HG02981 (cell line): Measurements from ENCODE around the gene MAD1L1.

Experiments
- ATAC-seq: cut with Tn5 transposase; IDR thresholded peaks from one replicate; pipeline ENCODE4 v1.9.1; 2021; ENCODE audit warnings: mild to moderate bottlenecking, moderate library complexity; ENCODE audit not compliant: unreplicated experiment

Gene MAD1L1

DNA sequence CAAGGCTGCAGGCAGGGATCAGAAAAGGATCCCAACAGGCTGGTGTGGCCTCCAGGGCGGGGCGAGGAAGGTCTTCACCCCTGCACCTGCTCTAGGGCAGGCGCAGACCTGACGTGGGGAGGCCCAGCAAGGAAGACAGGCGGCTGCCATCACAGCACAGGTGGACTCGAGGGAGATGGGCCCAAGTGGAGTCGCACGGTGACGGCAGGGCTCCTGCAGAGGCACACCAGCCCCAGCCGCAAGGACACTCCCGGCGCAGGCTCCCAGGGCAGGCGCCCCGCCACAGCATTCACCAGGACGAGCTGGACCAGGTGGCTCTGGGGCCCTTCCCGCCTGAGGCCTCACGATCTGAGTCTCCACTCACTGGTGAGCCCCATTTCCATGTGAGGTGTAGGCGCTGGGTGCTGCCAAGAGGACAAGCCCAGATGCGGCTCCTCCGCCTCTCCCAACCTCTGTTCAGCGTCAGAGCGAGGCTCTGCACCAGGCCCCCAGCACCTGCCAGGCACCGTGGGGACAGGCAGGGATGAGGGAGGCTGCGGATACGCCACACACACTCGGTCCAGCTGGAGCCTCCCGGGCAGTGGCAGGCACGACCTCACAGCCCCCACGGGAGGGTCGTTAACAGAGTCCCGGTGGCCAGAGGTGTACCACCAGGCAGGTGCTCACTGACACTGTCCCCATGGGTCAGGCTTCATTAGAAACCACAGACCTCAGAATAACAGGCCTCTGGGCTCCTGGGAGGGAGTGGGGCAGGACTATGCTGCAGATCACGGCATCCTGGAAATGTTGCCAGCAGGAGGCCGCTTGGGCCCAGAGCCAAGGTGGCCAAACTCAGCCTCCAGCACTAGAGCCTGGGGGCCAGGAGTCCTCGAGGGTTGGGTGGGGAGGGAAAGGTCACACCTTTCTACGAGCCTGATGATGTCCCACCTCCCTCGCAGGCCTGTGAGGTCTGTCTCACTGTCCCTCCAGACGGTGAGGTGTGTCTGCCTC, 111.6 kb downstream of the MAD1L1 start:
- ATAC-seq = no peak

DNA sequence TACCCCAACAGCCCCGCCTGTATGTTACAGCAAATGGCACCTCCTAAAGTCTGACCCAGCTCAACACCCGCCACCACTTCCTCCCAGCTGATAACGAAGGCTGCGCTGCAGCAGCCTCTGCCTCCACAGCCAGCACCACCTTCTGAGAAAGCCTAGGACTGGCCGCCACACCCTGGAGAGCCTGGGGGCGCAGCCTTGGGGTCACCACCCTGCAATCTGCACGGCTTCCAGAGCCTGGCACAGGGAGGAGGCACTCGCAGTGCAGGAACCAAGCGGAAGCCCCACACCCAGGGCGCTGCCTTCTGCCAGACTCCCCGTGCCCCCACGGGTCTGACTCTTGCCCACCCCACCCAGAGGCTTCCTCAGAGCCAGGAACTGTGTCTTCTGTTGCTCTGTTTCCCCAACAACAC, 112.5 kb downstream of the MAD1L1 start:
- ATAC-seq = no peak

DNA sequence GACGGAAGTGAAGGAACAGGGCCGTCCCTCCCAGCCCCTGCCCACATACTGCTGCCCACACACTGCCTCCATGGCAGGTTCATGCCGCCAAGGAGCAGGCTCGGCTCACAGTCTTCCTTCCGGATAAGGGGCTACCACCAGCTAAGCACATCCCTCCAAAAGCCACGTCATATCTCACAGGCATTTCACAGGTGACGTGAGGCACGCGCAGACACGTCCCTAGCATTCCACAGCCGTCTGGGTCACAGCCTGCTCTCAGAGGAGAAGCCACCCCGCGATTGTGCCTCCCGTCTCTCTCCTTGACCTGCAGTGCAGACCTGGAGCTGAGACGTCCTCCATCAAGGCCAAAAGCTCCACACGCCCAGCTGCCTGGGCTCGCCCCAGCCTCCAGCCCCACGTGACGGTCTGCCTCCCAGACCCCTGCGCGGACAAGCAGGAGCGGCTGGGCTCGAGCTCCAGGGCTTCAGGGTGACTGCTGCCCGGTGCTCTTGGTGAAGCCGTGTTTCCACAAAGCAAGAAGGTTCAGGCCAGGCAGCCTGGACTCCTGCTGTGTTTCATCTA, 114.0 kb downstream of the MAD1L1 start:
- no peak for ATAC-seq

DNA sequence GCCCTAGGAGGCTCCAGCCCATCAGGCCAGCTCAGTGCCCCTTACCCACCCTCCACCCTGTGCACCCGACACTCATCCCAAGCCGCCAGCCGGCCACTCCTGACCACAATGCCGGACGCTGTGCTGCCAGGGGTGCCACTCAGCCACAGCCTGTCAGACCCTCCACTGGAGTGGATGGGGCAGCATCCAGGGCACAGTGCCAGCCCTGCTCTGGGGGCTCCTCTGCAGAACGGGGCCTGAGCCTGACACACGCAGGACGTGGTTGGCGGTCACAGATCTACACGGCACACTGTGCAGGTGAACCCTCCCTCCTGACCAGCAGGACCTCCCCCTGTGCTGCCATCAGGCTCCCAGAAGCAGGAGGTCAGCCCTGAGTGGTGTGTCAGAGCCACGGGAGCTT, 114.7 kb downstream of the MAD1L1 start:
- no peak for ATAC-seq

DNA sequence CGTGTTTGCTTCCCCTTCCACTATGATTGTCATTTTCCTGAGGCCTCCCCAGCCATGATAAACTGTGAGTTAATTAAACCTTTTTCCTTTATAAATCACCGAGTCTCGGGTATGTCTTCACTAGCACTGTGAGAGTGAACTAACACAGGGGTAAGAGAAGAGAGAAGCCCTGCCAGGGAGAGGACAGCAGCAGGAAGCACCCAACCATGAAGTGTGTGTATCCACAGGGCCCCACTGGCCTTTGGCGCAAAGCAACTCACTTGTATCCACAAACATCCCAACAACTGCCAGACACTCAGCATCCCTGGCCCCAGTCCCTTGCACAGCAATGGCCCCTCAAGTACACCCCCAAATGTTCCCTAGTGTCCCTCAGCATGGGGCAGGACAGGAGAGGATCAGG, 115.1 kb downstream of the MAD1L1 start:
- ATAC-seq = no peak

DNA sequence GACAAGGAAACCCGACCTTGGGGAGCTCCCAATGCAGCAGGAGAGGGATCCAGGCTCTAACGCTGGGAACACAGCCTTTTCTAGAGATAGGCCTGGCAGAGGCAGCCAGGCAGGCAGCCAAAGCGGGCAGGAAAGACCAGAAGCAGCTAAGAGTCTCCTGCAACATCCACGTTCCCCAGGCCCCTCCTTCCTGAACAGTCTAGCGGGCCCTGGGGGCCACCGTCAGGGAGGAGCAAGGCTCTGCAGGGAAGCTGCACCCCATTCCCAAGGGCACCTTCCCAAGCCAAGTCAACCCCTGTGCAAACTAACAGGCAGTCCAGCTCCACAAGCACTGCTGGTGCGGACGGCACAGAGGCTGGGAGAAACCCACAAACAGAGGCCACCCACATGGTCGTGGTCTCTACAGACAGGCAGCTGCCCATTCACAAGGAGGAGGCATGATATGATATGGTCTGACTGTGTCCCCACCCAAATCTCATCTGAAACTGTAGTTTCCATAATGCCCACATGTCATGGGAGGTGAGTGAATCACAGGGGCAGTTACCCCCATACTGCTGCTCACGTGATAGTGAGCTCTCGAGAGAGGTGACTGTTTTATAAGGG, 115.7 kb downstream of the MAD1L1 start:
- ATAC-seq = no peak

DNA sequence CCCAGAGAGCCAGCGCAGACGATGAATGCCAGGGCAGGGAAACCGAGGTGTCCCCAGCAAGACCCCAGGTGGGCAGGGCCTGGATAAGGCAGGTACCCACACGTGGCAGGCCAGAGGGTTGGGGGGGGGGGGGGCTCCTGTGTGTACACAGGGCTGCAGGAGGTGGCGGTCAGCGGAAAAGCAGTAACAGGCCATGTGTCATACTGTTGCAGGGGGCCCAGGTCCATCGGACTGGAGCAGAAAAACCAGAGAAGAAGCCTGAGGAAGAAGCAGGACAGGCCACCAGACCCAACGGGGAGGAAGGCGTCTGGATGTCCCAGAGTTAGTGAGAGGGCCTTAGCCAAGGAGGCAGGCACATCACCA, 116.3 kb downstream of the MAD1L1 start:
- ATAC-seq = no peak

DNA sequence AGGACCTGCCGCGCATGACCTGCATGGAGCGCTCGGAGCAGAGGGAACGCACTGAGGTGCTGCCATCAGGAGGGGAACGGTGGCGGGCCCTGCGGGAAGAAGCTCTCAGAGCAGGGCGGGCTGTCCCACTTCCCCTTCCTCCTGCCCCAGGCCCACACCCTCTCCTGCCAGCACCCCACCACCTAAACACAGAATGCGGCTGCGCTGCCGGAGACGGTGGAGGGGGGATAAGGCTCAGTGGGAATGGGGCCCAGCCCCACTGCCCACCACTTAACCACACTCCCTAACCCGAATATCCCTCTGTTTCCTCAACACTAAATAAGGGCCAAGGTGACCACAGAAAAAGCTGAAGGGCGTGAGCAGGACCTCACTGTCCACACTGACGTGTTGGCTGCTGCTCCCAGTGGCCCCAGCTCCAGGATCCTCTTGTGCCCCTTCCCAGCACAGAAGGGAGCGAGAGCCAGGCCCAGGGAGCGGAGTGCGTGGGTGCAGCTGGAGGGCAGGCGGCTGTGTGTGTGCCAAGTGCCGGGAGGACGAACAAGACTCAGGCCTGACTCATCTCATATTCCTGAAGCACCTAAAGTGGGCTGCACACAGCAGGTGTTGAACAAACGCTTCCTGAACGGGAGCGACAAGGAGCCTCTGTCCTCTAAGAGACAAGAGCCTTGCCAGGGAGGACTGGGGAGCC, 116.8 kb downstream of the MAD1L1 start:
- ATAC-seq = no peak

DNA sequence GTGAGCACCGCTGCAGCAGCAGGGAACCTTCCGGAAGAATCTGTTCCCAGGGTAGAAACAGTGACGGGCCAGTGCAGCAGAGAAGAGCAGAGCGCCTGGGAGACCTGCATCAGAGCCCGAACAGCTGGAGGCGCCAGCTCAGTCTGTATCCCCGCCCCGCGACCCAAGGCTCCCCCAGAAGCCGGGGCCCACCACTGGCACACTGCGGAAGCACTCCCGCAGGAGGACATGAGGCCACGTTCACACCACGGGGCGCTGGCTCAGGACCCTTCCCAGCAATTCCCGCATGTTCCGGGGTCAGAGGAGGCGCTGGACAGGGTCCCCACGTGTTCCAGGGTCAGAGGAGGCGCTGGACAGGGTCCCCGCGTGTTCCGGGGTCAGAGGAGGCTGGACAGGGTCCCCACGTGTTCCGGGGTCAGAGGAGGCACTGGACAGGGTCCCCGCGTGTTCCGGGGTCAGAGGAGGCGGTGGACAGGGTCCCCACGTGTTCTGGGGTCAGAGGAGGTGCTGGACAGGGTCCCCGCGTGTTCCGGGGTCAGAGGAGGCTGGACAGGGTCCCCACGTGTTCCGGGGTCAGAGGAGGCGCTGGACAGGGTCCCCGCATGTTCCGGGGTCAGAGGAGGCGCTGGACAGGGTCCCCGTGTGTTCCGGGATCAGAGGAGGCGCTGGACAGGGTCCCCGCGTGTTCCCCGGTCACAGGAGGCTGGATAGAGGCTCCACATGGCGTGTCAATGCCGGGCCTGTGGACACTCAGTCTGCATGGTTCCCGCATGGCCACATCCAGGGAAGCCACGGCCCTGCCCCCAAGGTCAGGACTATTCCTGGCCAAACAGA, 117.6 kb downstream of the MAD1L1 start:
- no peak for ATAC-seq

DNA sequence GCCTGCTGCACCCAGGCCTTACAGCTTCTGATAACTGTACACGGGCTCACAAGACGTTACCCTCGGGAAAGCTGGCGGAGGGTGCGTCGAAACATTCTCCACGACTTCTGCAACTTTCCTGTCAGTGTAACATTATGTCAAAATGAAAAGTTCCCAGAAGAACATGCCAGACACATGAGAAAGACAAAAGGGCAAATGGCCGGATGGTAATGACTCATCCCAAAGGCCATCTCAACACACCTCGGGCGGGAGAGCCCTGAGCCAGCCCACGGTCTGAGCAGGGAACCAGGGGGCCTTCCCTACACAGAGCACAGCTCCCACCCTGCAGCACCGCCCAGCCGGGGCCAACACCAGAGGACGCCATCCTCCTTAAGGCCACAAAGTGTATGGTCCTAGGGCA, 118.7 kb downstream of the MAD1L1 start:
- ATAC-seq = no peak

DNA sequence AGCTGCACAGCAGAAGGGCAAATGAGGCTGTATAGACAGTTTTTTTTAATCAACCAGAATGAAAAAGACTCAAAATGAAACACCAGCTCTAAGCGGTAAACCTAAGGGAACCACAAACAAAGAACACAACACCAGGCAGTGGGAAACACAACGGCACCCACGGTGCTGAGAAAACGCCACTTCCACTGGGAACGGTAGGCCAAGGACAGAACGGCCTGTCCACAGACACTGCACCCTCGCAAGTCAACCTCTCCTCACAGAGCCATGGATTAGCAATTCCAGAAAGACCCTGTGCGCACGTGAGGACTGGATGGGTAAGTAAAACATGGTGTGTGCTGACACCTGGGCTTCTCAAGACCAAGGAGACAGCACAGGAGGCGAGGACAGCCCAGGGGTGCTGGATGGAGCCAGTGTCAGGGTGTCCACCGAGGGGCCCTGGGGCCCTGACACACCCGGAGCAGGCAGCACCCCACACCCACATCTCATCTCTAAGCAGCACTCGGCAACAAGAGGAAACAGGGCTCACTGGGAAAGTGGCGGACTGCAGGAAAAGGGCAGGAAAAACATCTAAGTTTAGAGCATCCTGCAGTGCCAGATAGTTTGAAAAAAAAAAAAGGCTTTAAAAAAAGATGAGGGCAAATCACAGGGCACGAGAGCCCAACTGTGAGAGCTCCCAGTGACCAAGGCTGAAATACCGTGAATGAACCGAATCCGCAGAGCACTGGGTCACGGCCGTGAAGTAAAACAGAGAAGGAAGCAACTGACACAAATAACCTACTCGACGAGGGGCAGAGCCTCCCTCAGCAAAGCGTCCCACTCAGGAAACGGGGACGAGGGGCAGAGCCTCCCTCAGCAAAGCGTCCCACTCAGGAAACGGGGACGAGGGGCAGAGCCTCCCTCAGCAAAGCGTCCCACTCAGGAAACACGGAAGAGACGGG, 120.2 kb downstream of the MAD1L1 start:
- no peak for ATAC-seq

DNA sequence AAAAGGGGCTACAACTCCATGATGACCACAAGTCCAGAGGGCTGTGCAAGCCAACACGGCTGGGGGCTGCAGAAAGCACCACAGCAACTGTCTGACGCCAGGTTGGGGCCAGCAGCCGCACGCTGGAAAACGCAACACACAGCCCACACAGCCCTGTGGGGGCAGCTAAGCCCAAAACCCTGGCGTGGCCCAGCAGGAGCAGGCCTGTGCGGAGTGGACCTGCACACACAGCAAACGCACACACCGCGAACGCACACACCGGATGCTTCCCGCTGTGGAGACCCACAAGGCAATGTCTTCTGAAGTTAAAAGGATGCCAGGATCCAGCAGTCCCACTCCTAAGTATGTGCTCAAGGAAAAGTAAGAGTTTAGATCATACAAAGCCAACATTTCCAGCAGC, 121.2 kb downstream of the MAD1L1 start:
- ATAC-seq = no peak

DNA sequence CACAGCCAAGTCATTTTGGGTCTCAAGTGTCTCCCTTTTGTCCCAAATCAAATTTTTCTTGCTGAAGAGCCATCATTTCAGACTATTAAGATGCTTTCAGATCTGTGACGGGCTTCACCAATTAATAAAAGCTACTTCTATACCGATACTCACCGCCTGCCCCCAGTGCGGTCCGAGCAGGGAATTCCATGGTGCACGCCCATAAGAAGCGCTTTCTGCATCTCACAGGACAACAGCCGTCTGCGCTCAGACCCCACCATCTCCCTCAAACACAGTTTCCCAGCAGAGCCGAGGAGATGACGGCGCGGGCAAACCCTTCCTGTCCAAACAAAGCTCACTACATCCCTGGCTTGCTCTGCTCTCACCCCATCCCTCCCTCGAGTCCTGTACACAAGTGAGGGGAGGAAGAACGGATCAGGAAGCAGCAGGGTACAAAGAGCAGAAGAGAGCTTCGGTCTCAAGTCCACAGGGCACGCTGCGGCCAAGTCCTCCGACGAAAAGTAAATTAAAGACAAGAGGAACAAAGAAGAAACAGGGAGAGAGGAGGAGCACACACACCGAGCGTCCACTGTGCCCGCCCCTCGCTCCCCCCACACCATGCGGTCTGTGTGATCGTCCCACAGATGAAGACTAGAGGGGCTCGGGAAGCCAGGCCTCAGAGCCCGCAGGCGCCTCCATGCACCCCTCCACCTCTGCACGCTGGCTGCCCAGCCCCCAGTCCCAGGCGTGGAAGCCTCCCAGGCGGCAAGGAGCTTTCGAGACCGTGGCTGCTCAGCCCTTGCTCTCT, 121.9 kb downstream of the MAD1L1 start:
- no peak for ATAC-seq

DNA sequence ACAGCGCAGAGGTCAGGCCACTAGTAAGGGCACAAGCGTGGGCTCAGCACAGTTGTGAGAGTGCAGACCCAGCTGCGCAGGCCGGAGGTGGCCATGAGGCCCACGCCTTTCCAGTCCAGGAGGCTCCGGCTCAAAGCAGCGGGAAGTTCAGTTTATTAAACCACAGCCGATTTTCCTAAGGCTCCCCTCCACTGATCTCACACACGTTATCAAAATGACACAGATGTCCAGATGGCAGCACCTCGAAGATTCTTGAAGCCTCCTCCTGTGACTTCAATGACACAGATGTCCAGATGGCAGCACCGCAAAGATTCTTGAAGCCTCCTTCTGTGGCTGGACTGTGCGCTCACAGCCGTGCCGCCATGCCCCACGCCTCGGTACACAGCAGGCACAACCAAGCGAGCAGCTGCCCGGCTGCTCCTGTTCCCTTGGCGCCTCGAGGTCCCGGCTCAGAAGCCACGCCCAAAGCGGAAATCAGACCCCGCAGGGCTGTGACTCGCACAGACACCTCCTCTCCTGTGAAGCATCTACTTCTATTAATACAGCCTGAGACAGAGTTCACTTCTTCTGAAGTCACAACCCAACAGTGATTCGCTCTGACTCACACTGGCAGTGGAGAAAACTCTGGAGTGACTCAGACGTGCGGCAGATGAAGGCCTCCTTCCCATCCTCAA, 122.7 kb downstream of the MAD1L1 start:
- ATAC-seq = no peak

DNA sequence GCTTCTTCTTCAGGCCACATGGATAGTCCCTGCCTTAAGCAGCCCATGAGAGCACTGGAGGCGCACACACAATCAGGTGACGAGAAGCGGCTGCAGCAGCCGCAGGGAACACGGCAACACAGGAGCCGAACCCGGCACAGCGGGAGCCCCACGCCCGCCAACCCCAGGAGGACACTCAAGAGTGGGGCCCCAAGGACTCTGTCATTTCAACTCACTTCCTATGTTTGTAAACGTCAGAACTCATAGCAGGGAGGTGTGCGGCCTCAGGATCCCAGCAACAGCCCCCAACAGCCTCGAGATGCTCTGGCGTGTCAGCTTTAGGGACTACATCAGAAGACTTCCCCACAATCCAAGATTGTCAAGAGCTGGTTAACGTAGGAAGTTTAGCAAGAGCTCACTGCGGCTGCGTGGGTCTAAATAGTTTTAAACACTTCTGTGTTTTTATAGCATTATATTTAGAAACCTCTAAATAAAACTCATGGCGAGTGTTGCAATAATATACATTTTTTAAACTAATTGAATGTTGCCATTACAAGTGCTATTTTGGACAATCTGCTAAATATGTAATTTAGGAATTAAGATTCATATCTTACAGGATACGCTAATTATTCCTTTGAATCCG, 123.4 kb downstream of the MAD1L1 start:
- no peak for ATAC-seq

DNA sequence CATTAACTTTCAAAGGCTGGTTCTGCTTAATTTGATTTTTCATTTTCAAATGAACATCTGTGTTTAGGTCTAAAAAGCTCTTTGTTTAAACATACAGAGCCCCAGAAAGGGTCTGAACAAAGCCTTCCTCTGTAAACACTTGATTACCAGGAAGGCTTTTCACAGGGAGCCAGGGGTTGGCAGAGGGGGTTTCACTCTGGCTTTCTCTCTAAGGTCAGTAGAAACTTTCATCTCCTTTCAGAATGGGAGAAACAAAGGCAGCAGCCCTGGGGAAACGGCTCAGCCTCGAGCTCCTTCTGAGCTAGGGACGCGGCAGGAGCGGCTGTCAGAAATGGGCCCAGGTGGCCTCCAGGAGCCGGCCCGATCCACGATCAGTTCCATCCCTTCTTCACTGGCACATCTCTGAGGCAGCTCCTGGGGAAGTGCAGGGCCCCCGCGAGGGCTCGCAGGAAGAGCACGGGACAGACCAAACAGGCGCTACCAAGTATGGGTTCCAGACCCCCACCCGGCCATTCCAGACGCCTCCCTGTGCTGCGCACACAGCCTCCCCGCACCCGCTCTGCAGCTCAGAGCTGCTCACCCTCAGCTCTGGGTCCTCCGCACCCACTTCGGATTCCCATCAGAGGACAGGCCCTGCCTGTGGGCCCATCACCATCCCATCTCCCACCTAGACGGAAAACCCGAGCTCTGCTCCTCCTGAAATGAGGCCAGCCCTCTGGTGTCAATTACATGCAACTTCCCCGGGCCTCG, 124.1 kb downstream of the MAD1L1 start:
- ATAC-seq = no peak

DNA sequence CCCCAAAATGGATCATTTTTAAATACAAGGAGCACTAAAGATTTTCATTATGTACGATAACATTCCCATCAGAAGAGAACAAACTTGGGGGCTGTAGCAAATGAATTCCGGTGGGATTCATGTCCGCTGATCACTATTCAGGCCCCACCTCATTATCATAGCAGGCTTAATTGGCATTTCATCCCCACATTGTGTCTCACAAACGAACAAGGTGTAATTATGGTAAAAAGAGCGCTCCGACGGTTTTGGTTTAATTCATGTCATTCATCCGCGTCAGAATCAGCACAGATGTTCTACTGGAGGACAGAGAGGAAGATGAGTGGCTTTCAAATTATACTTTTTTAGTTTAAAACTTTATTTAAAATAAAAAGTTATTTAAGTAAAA, 124.7 kb downstream of the MAD1L1 start:
- no peak for ATAC-seq
